Measurements from ENCODE around the gene LRP5.
"Not testable (repeated sequence)": the region's sequence is repeated elsewhere in the genome, so short reads cannot be mapped to it uniquely, and the experiment has no call there.

The LRP5 gene

GRCh38 chr11:68282141-68282860 lies 30.1 kb upstream of the LRP5 start:
- no peak for DNase-seq (ENCODE audit: low read depth)

- no peak for DNase-seq (ENCODE audit: low read depth)
Observed at GRCh38 chr11:68282861-68283230, 29.5 kb upstream of the LRP5 start.

- not testable (repeated sequence) for DNase-seq (ENCODE audit: low read depth)
Observed at GRCh38 chr11:68284588-68284987, 27.8 kb upstream of the LRP5 start.

- no peak for DNase-seq (ENCODE audit: low read depth)
Observed at GRCh38 chr11:68287419-68287818, 25.0 kb upstream of the LRP5 start.

GRCh38 chr11:68289456-68289855 lies 22.9 kb upstream of the LRP5 start:
- no peak for DNase-seq (ENCODE audit: low read depth)

- DNase-seq (ENCODE audit: low read depth) = no peak
Observed at GRCh38 chr11:68293708-68294107, 18.7 kb upstream of the LRP5 start.

- no peak for DNase-seq (ENCODE audit: low read depth)
Observed at GRCh38 chr11:68295271-68295670, 17.1 kb upstream of the LRP5 start.

GRCh38 chr11:68295940-68296339 lies 16.5 kb upstream of the LRP5 start:
- DNase-seq (ENCODE audit: low read depth) = no peak

- DNase-seq (ENCODE audit: low read depth) = no peak
Observed at GRCh38 chr11:68296344-68297051, 15.9 kb upstream of the LRP5 start.

- no peak for DNase-seq (ENCODE audit: low read depth)
Observed at GRCh38 chr11:68297052-68297378, 15.4 kb upstream of the LRP5 start.

GRCh38 chr11:68297494-68297811 lies 14.9 kb upstream of the LRP5 start:
- DNase-seq (ENCODE audit: low read depth) = no peak

- no peak for DNase-seq (ENCODE audit: low read depth)
Observed at GRCh38 chr11:68297812-68298658, 14.4 kb upstream of the LRP5 start.

- no peak for DNase-seq (ENCODE audit: low read depth)
Observed at GRCh38 chr11:68298659-68299516, 13.5 kb upstream of the LRP5 start.

- DNase-seq (ENCODE audit: low read depth) = not testable (repeated sequence)
Observed at GRCh38 chr11:68299517-68299879, 12.9 kb upstream of the LRP5 start.

GRCh38 chr11:68300076-68300830 lies 12.1 kb upstream of the LRP5 start:
- DNase-seq (ENCODE audit: low read depth) = no peak

GRCh38 chr11:68302256-68302655 lies 10.1 kb upstream of the LRP5 start:
- DNase-seq (ENCODE audit: low read depth) = no peak

- DNase-seq (ENCODE audit: low read depth) = no peak
Observed at GRCh38 chr11:68302670-68303069, 9.7 kb upstream of the LRP5 start.

- no peak for DNase-seq (ENCODE audit: low read depth)
Observed at GRCh38 chr11:68303083-68303482, 9.3 kb upstream of the LRP5 start.

GRCh38 chr11:68303982-68304780 lies 8.2 kb upstream of the LRP5 start:
- DNase-seq (ENCODE audit: low read depth) = no peak

- no peak for DNase-seq (ENCODE audit: low read depth)
Observed at GRCh38 chr11:68306636-68307035, 5.8 kb upstream of the LRP5 start.

GRCh38 chr11:68308068-68308467 lies 4.3 kb upstream of the LRP5 start:
- DNase-seq (ENCODE audit: low read depth) = no peak
